Lung (tissue), 12 donors: ENCODE results near the gene SSBP3. TPM values are rescaled to one million over a fixed set of nuclear protein-coding genes. Genes with fewer than 3 reads are reported as not detected.

Experiments
- ATAC-seq: fragments of 200-7000 bp; cut with Tn5 transposase; one replicate; pipeline ENCODE4 v1.9.1; 2020; ENCODE audit warnings: moderate number of reproducible peaks; ENCODE audit not compliant: insufficient read depth, low FRiP score
- DNase-seq, 3 donors: peaks; one replicate each; pipeline ENCODE4 v3.0.0-alpha.2; 2013 to 2017
- H3K27ac ChIP-seq, 2 donors: one replicate each; pipeline ENCODE4 v1.5.1; 2013; ENCODE audit warnings: mild to moderate bottlenecking in 2 of 2, moderate library complexity in 2 of 2, control low read depth in 1 of 2, inconsistent platforms in 1 of 2, low read depth in 1 of 2, low read length in 1 of 2
- H3K27me3 ChIP-seq, 3 donors: one replicate each; pipeline ENCODE4 v1.5.1; 2013; ENCODE audit warnings: low read length in 2 of 3; ENCODE audit not compliant: control insufficient read depth in 3 of 3, insufficient read depth in 3 of 3
- H3K36me3 ChIP-seq, 4 donors: one replicate each; pipeline ENCODE4 v1.5.1; 2013; ENCODE audit warnings: low read length in 4 of 4, mild to moderate bottlenecking in 1 of 4, moderate library complexity in 1 of 4; ENCODE audit not compliant: control insufficient read depth in 4 of 4, insufficient read depth in 4 of 4
- H3K4me1 ChIP-seq, 5 donors: one replicate each; pipeline ENCODE4 v1.5.1; 2013; ENCODE audit warnings: low read length in 5 of 5, mild to moderate bottlenecking in 2 of 5, moderate library complexity in 1 of 5; ENCODE audit not compliant: control insufficient read depth in 5 of 5, insufficient read depth in 5 of 5
- H3K4me3 ChIP-seq: one replicate; pipeline ENCODE4 v1.5.1; 2013; ENCODE audit warnings: mild to moderate bottlenecking, control low read depth, moderate library complexity
- H3K9ac ChIP-seq, 2 donors: one replicate each; pipeline ENCODE4 v1.5.1; 2013; ENCODE audit warnings: low read length in 2 of 2, control low read depth in 1 of 2; ENCODE audit not compliant: insufficient read depth in 1 of 2
- H3K9me3 ChIP-seq, 4 donors: one replicate each; pipeline ENCODE4 v1.5.1; 2013; ENCODE audit warnings: low read length in 3 of 4, mild to moderate bottlenecking in 1 of 4, moderate library complexity in 1 of 4; ENCODE audit not compliant: control insufficient read depth in 4 of 4, insufficient read depth in 3 of 4
- CTCF ChIP-seq: IDR thresholded peaks from 2 replicates; pipeline ENCODE4 v1.5.1; 2012; ENCODE audit warnings: mild to moderate bottlenecking; ENCODE audit errors: control extremely low read depth, extremely low read depth
- WGBS, 2 donors: extraction: QIAGEN DNeasy Blood & Tissue Kit; methylation state at CpG; one replicate each; pipeline ENCODE4 v1.1.7; 2013; 5-methylcytosine and 5-hydroxymethylcytosine counted together
- polyA plus RNA-seq, 2 donors: library from polyadenylated mRNA; stranded (reverse); fragments of 200-250 nt; gene quantifications; one replicate each; pipeline ENCODE4 v1.2.1, GENCODE V29; 2013
- total RNA-seq, 2 donors: library from RNA; depleted of rRNA in 1 of 2; stranded (reverse); fragments of >200 nt in 1 of 2; gene quantifications; one replicate each; pipeline ENCODE4 v1.2.1, GENCODE V29; 2014 to 2021
- donor health status: control.
- donor health status: control.
- donor health status: Bipolar disorder and iron deficiency.
- donor health status: healthy.
- donor health status: DM: yes; HTN: yes; CAD: no.

Gene SSBP3
- total and polyA plus RNA-seq, 4 donors = 15.9 to 47.8 (median 34.8) TPM

- no peaks in the 10 kb centered on the region for H3K4me1 ChIP-seq
- ATAC-seq = no peak
- no peak for TF ChIP-seq CTCF
- 84 to 89% methylated on average over 5 of the region's 5 CpGs for WGBS, 2 donors
- no peaks in the 10 kb centered on the region for H3K9me3 ChIP-seq
- H3K9ac ChIP-seq = no peak overlapping the region
- no peak overlapping the region for H3K27ac ChIP-seq
- no peak overlapping the region for H3K4me3 ChIP-seq
- H3K27me3 ChIP-seq = no peaks in the 10 kb centered on the region
- H3K36me3 ChIP-seq = no peaks in the 10 kb centered on the region
- DNase-seq = no peak
These were observed 30.6 kb upstream of the SSBP3 start for GRCh38 chr1:54436826-54437225.

- 87 to 89% methylated on average over 6 of the region's 6 CpGs for WGBS, 2 donors
- Histone ChIP-seq H3K9me3 (no peaks in the 10 kb centered on the region), H3K4me3 (no peak overlapping the region), H3K27ac (no peak overlapping the region), H3K36me3 (no peaks in the 10 kb centered on the region), H3K4me1 (peaks cover 0 to 6% (median 0%) of the 10 kb centered on the region in 5 donors), H3K9ac (no peak overlapping the region), H3K27me3 (no peaks in the 10 kb centered on the region)
- ATAC-seq = no peak
- no peak for TF ChIP-seq CTCF
- no peak for DNase-seq
These were observed 23.6 kb upstream of the SSBP3 start for GRCh38 chr1:54429838-54430237.

GRCh38 chr1:54428837-54429518, 22.8 kb upstream of the SSBP3 start:
- no peaks in the 10 kb centered on the region for H3K36me3 ChIP-seq
- no peaks in the 10 kb centered on the region for H3K9me3 ChIP-seq
- H3K9ac ChIP-seq = no peak overlapping the region
- no peak for TF ChIP-seq CTCF
- DNase-seq = peak; percentile 40 to 74 (median 55)
- ATAC-seq = no peak
- peaks cover 0 to 6% (median 0%) of the 10 kb centered on the region in 5 donors for H3K4me1 ChIP-seq
- no peak overlapping the region for H3K4me3 ChIP-seq
- no peak overlapping the region for H3K27ac ChIP-seq
- H3K27me3 ChIP-seq = no peaks in the 10 kb centered on the region
- WGBS, 2 donors = 61% methylated on average over 10 of the region's 10 CpGs

GRCh38 chr1:54425152-54425584, 19.0 kb upstream of the SSBP3 start:
- DNase-seq = no peak
- no peak for TF ChIP-seq CTCF
- 85 to 93% methylated on average over 9 of the region's 9 CpGs for WGBS, 2 donors
- no peak for ATAC-seq
- Histone ChIP-seq H3K27me3 (no peaks in the 10 kb centered on the region), H3K4me3 (no peak overlapping the region), H3K9ac (no peak overlapping the region), H3K27ac (no peak overlapping the region), H3K9me3 (no peaks in the 10 kb centered on the region), H3K4me1 (peaks cover 0 to 6% (median 0%) of the 10 kb centered on the region in 5 donors), H3K36me3 (no peaks in the 10 kb centered on the region)
